ENCODE data around the gene SNX15.

GRCh38 chr11:65013888-65014725, 13.1 kb upstream of the SNX15 start, which contains the start of gene ARL2:
- TF ChIP-seq CTCF (IDR thresholded peaks at IDR 0.05) (peak; percentile 82 to 97 (median 91)), POLR2A (IDR thresholded peaks at IDR 0.05) (no peak)

All from prostate gland (tissue), 2 donors.